H9 (cell line): Measurements from ENCODE around the gene SLCO3A1. TPM values are rescaled to one million over a fixed set of nuclear protein-coding genes. Genes with fewer than 3 reads are reported as not detected.

Source experiments
- DNase-seq: peaks from one replicate; pipeline ENCODE4 v3.0.0-alpha.2; 2017
- H2AFZ ChIP-seq: one replicate; pipeline ENCODE4 v1.6.1; 2013; ENCODE audit warnings: mild to moderate bottlenecking, low read length, control low read depth, moderate library complexity
- H2AK5ac ChIP-seq: 2 replicates; pipeline ENCODE4 v1.6.1; 2013; ENCODE audit warnings: low read length, control low read depth, mixed read lengths; ENCODE audit not compliant: insufficient read length
- H2BK120ac ChIP-seq: one replicate; pipeline ENCODE4 v1.6.1; 2013; ENCODE audit warnings: low read depth, mild to moderate bottlenecking, low read length, control low read depth, inconsistent platforms; ENCODE audit not compliant: poor library complexity, severe bottlenecking
- H2BK12ac ChIP-seq: 2 replicates; pipeline ENCODE4 v1.6.1; 2013; ENCODE audit warnings: low read length, control low read depth, mixed read lengths, low read depth; ENCODE audit not compliant: insufficient read length
- H2BK15ac ChIP-seq: 2 replicates; pipeline ENCODE4 v1.6.1; 2013; ENCODE audit warnings: low read depth, low read length, control low read depth
- H2BK20ac ChIP-seq: one replicate; pipeline ENCODE4 v1.6.1; 2013; ENCODE audit warnings: low read depth, mild to moderate bottlenecking, low read length, control low read depth, inconsistent platforms; ENCODE audit not compliant: poor library complexity, severe bottlenecking
- H2BK5ac ChIP-seq: 2 replicates; pipeline ENCODE4 v1.6.1; 2013; ENCODE audit warnings: low read length, control low read depth, mixed read lengths; ENCODE audit not compliant: insufficient read length
- H3K14ac ChIP-seq: 2 replicates; pipeline ENCODE4 v1.6.1; 2013; ENCODE audit warnings: low read length, control low read depth; ENCODE audit not compliant: insufficient read depth
- H3K18ac ChIP-seq: 2 replicates; pipeline ENCODE4 v1.6.1; 2013; ENCODE audit warnings: low read depth, mild to moderate bottlenecking, mixed read lengths, low read length, control low read depth; ENCODE audit not compliant: insufficient read length
- H3K23ac ChIP-seq: 2 replicates; pipeline ENCODE4 v1.6.1; 2013; ENCODE audit warnings: low read length, control low read depth, mixed read lengths, low read depth; ENCODE audit not compliant: insufficient read length
- H3K23me2 ChIP-seq: 2 replicates; pipeline ENCODE4 v1.6.1; 2013; ENCODE audit warnings: low read depth, mild to moderate bottlenecking, mixed read lengths, low read length, control low read depth; ENCODE audit not compliant: insufficient read length, poor library complexity, severe bottlenecking
- H3K27ac ChIP-seq: 2 replicates; pipeline ENCODE4 v1.5.1; 2013; ENCODE audit warnings: low read length, control low read depth, mixed read lengths, low read depth; ENCODE audit not compliant: insufficient read length
- H3K27me3 ChIP-seq: 2 replicates; pipeline ENCODE4 v1.6.1; 2013; ENCODE audit warnings: low read length, control low read depth, inconsistent platforms; ENCODE audit not compliant: insufficient read depth
- H3K4ac ChIP-seq: 2 replicates; pipeline ENCODE4 v1.6.1; 2013; ENCODE audit warnings: low read depth, mild to moderate bottlenecking, control low read depth, inconsistent platforms, low read length, moderate library complexity
- H3K4me1 ChIP-seq: 2 replicates; pipeline ENCODE4 v1.6.1; 2013; ENCODE audit warnings: low read length, control low read depth, inconsistent platforms; ENCODE audit not compliant: insufficient read depth
- H3K4me2 ChIP-seq: 2 replicates; pipeline ENCODE4 v1.6.1; 2013; ENCODE audit warnings: low read length, control low read depth, mixed read lengths; ENCODE audit not compliant: insufficient read length, insufficient read depth
- H3K56ac ChIP-seq: 2 replicates; pipeline ENCODE4 v1.6.1; 2013; ENCODE audit warnings: low read depth, mild to moderate bottlenecking, mixed read lengths, low read length, control low read depth; ENCODE audit not compliant: insufficient read length
- H3K79me1 ChIP-seq: 2 replicates; pipeline ENCODE4 v1.6.1; 2013; ENCODE audit warnings: low read depth, mild to moderate bottlenecking, moderate library complexity, low read length, control low read depth, inconsistent platforms; ENCODE audit not compliant: insufficient read depth, poor library complexity, severe bottlenecking
- H3K79me2 ChIP-seq: 2 replicates; pipeline ENCODE4 v1.6.1; 2013; ENCODE audit warnings: low read length, control low read depth, inconsistent platforms; ENCODE audit not compliant: insufficient read depth
- H3K9ac ChIP-seq: 2 replicates; pipeline ENCODE4 v1.6.1; 2013; ENCODE audit warnings: low read length, control low read depth, mixed read lengths; ENCODE audit not compliant: insufficient read length; ENCODE audit errors: extremely low read depth
- H3K9me3 ChIP-seq: one replicate; pipeline ENCODE4 v1.6.1; 2013; ENCODE audit warnings: low read depth, low read length, inconsistent platforms; ENCODE audit not compliant: control insufficient read depth
- H3T11ph ChIP-seq: one replicate; pipeline ENCODE4 v1.6.1; 2013; ENCODE audit warnings: mild to moderate bottlenecking, low read length, control low read depth, inconsistent platforms
- H4K20me1 ChIP-seq: one replicate; pipeline ENCODE4 v1.6.1; 2013; ENCODE audit not compliant: control insufficient read depth, insufficient read length, insufficient read depth
- H4K5ac ChIP-seq: 2 replicates; pipeline ENCODE4 v1.6.1; 2013; ENCODE audit warnings: low read depth, mild to moderate bottlenecking, mixed read lengths, low read length, control low read depth; ENCODE audit not compliant: insufficient read length
- H4K8ac ChIP-seq: replicated peaks from 2 replicates; pipeline ENCODE4 v1.6.1; 2013; ENCODE audit warnings: low read length, control low read depth, mixed read lengths, low read depth; ENCODE audit not compliant: insufficient read length
- H4K91ac ChIP-seq: 2 replicates; pipeline ENCODE4 v1.6.1; 2013; ENCODE audit warnings: low read depth, mild to moderate bottlenecking, moderate library complexity, mixed read lengths, low read length, control low read depth; ENCODE audit not compliant: insufficient read length
- H3K27ac Mint-ChIP-seq, 3 experiments: 2 replicates in 2 of 3; 3 replicates in 1 of 3; pipeline ENCODE4 v1.8.0; 2020 to 2021; ENCODE audit warnings: mixed read lengths in 3 of 3, mild to moderate bottlenecking in 1 of 3, moderate library complexity in 1 of 3
- H3K27me3 Mint-ChIP-seq: 2 replicates; pipeline ENCODE4 v1.8.0; 2021; ENCODE audit warnings: low read depth, mild to moderate bottlenecking, moderate library complexity, mixed read lengths
- H3K36me3 Mint-ChIP-seq, 3 experiments: 2 replicates in 2 of 3; 3 replicates in 1 of 3; pipeline ENCODE4 v1.8.0; 2020 to 2021; ENCODE audit warnings: low read depth in 3 of 3, mixed read lengths in 3 of 3; ENCODE audit not compliant: insufficient read depth in 1 of 3
- H3K4me1 Mint-ChIP-seq, 2 experiments: 2 replicates each; pipeline ENCODE4 v1.8.0; 2020; ENCODE audit warnings: mixed read lengths in 2 of 2
- H3K4me3 Mint-ChIP-seq, 2 experiments: 2 replicates in 1 of 2; 3 replicates in 1 of 2; pipeline ENCODE4 v1.8.0; 2020 to 2021; ENCODE audit warnings: mild to moderate bottlenecking in 2 of 2, mixed read lengths in 2 of 2, moderate library complexity in 1 of 2
- H3K9me3 Mint-ChIP-seq, 2 experiments: 2 replicates in 1 of 2; 3 replicates in 1 of 2; pipeline ENCODE4 v1.8.0; 2020; ENCODE audit warnings: mild to moderate bottlenecking in 2 of 2, mixed read lengths in 2 of 2, moderate library complexity in 1 of 2
- CTCF ChIP-seq: fragments of 200-600 bp; sonication (generic); conservative IDR thresholded peaks from 3 replicates; pipeline ENCODE4 v1.8.0; 2021; ENCODE audit warnings: antibody characterized with exemption, mild to moderate bottlenecking
- WGBS: extraction: QIAGEN DNeasy Blood & Tissue Kit; methylation state at CpG from one replicate; pipeline ENCODE4 v1.1.7; 2013; ENCODE audit warnings: missing lambda C conversion rate, low lambda C conversion rate, mixed read lengths; ENCODE audit not compliant: insufficient read length; ENCODE audit errors: extremely low coverage; 5-methylcytosine and 5-hydroxymethylcytosine counted together
- total RNA-seq: library from RNA; stranded (reverse); gene quantifications from 2 replicates; pipeline ENCODE4 v1.2.1, GENCODE V29; 2021

Gene SLCO3A1
- total RNA-seq, 1 experiment from 2014 or later, result 9.4 TPM

- WGBS, result no CpG with 5 or more reads among the region's 1 CpG
- Histone ChIP-seq H4K20me1 (peaks cover 2% of the 10 kb centered on the region), H2BK15ac (no peak overlapping the region), H4K5ac (no peak overlapping the region), H3K23me2 (no peaks in the 10 kb centered on the region), H2BK20ac (no peak overlapping the region), H3K4ac (no peak overlapping the region), H3K23ac (no peak overlapping the region), H4K91ac (no peak overlapping the region), H3K14ac (no peak overlapping the region), H3T11ph (no peak overlapping the region), H2AK5ac (no peak overlapping the region), H2BK5ac (no peak overlapping the region), H3K79me1 (no peaks in the 10 kb centered on the region), H2BK120ac (no peak overlapping the region), H3K56ac (no peak overlapping the region), H4K8ac (no peak overlapping the region), H3K27me3 (no peaks in the 10 kb centered on the region), H3K4me1 (peaks cover 8% of the 10 kb centered on the region; the same call in 1 of the 2 replicates), H3K9ac (no peak overlapping the region), H2AFZ (no peak overlapping the region), H2BK12ac (no peak overlapping the region), H3K4me2 (no peak overlapping the region), H3K18ac (no peak overlapping the region), H3K79me2 (no peaks in the 10 kb centered on the region; the same call in 1 of the 2 replicates), H3K9me3 (no peaks in the 10 kb centered on the region), H3K27ac (no peak overlapping the region)
- Mint-ChIP-seq H3K27ac (no peak overlapping the region), H3K4me1 (peaks cover 26 to 47% of the 10 kb centered on the region in 2 experiments), H3K27me3 (no peaks in the 10 kb centered on the region), H3K9me3 (0 out of 5 replicates have a peak, but pooled peaks cover 0 to 4% of the 10 kb centered on the region in 2 experiments), H3K36me3 (peaks cover 0 to 4% (median 0%) of the 10 kb centered on the region in 3 experiments; a peak in 1 of 7 replicates), H3K4me3 (no peak overlapping the region)
- TF ChIP-seq CTCF, result no peak
- no peak for DNase-seq
These were observed 147.8 kb downstream of the SLCO3A1 start for GRCh38 chr15:92001307-92001706.
